HFFc6 (cell line): ENCODE measurements around the gene DLGAP4. TPM values are rescaled to one million over a fixed set of nuclear protein-coding genes. Genes with fewer than 3 reads are reported as not detected.

Experiments
- DNase-seq: peaks from one replicate; pipeline ENCODE4 v3.0.0-alpha.2; 2018
- H3K27ac Mint-ChIP-seq: 2 replicates; pipeline ENCODE4 v1.8.0; 2020; ENCODE audit warnings: mild to moderate bottlenecking, mixed read lengths
- H3K27me3 Mint-ChIP-seq: 2 replicates; pipeline ENCODE4 v1.8.0; 2021; ENCODE audit warnings: mild to moderate bottlenecking, moderate library complexity, mixed read lengths; ENCODE audit not compliant: insufficient read depth
- H3K36me3 Mint-ChIP-seq: 2 replicates; pipeline ENCODE4 v1.8.0; 2021; ENCODE audit warnings: low read depth, mixed read lengths
- H3K4me1 Mint-ChIP-seq: 2 replicates; pipeline ENCODE4 v1.8.0; 2020; ENCODE audit warnings: low read depth, mixed read lengths
- H3K4me3 Mint-ChIP-seq: 2 replicates; pipeline ENCODE4 v1.8.0; 2020; ENCODE audit warnings: mild to moderate bottlenecking, moderate library complexity, mixed read lengths
- H3K9me3 Mint-ChIP-seq: 2 replicates; pipeline ENCODE4 v1.8.0; 2020; ENCODE audit warnings: mild to moderate bottlenecking, mixed read lengths
- total RNA-seq, 6 experiments: library from RNA; stranded (reverse); fragmentation: NEBNext Ultra II Directional; extraction: Animal tissue kit (Norgen Biotek cat#: 25700); gene quantifications; 2 replicates in 1 of 6; 3 replicates in 5 of 6; pipeline ENCODE4 v1.2.3, GENCODE V29; 2021
- TF ChIP-seq, protein P1 (sequence below): fragments of 200-600 bp; sonication (generic); IDR thresholded peaks from 2 replicates; pipeline ENCODE4 v1.5.0; 2021; ENCODE audit warnings: antibody characterized with exemption, mild to moderate bottlenecking

The DLGAP4 gene
- total RNA-seq, 6 experiments from 2014 or later: 118 to 150 (median 140) TPM

DNA sequence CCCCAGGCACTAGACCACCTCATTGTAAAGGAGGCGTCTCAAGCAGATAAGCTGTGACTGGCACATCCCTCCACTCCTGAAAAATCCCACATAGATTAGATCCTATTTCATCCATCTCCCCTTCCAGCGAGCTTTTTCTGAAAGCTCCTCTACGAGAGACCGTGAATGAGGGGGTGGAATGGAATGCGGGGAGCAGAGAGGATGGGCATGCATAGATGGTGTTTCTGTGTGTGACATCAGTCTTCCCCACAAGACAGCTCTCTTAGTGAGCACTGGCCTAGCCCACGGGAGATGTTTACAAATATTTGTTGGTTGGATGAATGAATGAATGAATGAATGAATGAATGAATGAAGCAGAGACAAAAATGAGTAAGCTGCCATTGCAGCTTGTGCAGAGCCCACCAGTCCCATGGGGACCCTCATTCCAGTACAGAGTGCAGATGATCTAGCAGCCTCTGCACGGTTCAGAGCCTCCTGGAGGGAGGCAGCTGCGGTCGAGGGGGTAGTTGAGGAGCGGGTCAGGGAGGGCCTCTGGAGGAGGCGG lies 98.4 kb downstream of the DLGAP4 start:
- Mint-ChIP-seq H3K4me1 (peaks cover 11% of the 10 kb centered on the region), H3K4me3 (no peak overlapping the region), H3K27me3 (peaks cover 22% of the 10 kb centered on the region), H3K27ac (no peak overlapping the region), H3K9me3 (no peaks in the 10 kb centered on the region), H3K36me3 (peaks cover 5% of the 10 kb centered on the region; the same call in 1 of the 2 replicates)
- DNase-seq: no peak
- TF ChIP-seq, protein P1, sequence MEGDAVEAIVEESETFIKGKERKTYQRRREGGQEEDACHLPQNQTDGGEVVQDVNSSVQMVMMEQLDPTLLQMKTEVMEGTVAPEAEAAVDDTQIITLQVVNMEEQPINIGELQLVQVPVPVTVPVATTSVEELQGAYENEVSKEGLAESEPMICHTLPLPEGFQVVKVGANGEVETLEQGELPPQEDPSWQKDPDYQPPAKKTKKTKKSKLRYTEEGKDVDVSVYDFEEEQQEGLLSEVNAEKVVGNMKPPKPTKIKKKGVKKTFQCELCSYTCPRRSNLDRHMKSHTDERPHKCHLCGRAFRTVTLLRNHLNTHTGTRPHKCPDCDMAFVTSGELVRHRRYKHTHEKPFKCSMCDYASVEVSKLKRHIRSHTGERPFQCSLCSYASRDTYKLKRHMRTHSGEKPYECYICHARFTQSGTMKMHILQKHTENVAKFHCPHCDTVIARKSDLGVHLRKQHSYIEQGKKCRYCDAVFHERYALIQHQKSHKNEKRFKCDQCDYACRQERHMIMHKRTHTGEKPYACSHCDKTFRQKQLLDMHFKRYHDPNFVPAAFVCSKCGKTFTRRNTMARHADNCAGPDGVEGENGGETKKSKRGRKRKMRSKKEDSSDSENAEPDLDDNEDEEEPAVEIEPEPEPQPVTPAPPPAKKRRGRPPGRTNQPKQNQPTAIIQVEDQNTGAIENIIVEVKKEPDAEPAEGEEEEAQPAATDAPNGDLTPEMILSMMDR: no peak

DNA sequence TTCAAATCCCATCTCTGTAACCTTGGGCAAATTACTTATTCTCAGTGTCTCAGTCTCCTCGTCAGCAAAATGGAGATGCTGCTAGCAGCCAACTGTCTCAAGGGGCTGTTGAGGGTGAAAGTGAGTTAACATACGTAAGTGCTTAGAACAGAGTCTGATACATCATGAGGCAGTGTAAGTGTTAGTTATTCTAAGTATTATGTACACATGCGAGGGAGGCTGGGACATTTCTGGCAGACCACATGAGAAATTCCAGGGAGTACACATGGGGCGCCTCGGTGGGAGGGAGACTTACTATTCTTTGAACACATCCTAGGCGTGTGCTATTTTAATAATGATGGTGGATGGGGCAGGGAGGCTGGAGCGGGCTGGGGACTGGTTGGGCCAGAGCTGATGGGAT lies 99.1 kb downstream of the DLGAP4 start:
- TF ChIP-seq, protein P1: no peak
- no peak for DNase-seq
- H3K27me3 Mint-ChIP-seq: peaks cover 22% of the 10 kb centered on the region
- peaks cover 11% of the 10 kb centered on the region for H3K4me1 Mint-ChIP-seq
- H3K27ac Mint-ChIP-seq: no peak overlapping the region
- H3K36me3 Mint-ChIP-seq: peaks cover 5% of the 10 kb centered on the region; the same call in 1 of the 2 replicates
- no peak overlapping the region for H3K4me3 Mint-ChIP-seq
- H3K9me3 Mint-ChIP-seq: no peaks in the 10 kb centered on the region

DNA sequence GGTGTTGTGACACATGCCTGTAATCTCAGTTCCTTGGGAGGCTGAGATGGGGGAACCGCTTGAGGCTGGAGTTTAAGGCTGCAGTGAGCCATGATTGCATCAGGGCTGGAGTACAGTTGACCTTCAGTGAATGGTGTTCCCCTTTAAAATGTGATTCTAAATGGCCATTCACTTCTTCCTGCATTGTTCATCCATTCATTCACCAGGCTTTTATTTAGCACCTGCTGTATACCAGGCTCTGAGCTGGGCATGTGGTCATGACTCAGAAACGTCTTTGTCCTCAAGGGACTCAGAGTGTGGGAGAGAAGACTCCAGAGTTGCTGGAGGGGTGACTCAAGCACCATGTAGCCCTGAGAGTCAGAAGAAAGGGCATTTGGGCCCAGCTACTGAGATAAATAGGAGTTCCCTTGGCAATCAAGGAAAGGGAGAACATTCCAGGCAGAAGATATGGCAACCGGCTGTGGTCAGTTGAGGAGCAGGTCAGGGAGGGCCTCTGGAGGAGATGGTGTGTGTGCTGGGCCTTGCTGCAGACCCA lies 101.1 kb downstream of the DLGAP4 start:
- peaks cover 22% of the 10 kb centered on the region for H3K27me3 Mint-ChIP-seq
- peaks cover 11% of the 10 kb centered on the region for H3K4me1 Mint-ChIP-seq
- no peak overlapping the region for H3K27ac Mint-ChIP-seq
- H3K4me3 Mint-ChIP-seq: no peak overlapping the region
- no peaks in the 10 kb centered on the region for H3K9me3 Mint-ChIP-seq
- TF ChIP-seq, protein P1: no peak
- peaks cover 5% of the 10 kb centered on the region; the same call in 1 of the 2 replicates for H3K36me3 Mint-ChIP-seq
- DNase-seq: peak; percentile 17

DNA sequence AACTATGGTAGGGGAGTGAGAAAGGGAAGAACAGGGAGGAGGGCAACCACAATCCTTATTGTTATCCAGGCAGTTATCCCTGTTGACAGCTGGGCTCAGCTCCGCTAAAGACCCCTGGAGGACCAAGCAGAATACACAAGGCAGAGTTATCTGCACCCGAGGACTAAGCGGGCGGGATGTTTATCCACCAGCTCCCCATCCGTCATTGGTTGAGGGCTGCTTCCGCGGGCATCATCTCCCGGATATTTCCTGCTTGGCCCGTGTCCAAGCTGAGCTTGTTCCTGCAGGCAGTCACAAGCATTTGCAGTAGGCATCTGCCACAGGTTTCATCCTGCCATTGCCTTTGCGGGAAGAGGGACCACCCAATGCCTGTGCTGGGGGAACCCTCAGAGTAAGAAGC lies 102.1 kb downstream of the DLGAP4 start:
- H3K9me3 Mint-ChIP-seq: no peaks in the 10 kb centered on the region
- H3K4me1 Mint-ChIP-seq: peaks cover 11% of the 10 kb centered on the region
- H3K36me3 Mint-ChIP-seq: peaks cover 5% of the 10 kb centered on the region; the same call in 1 of the 2 replicates
- no peak overlapping the region for H3K4me3 Mint-ChIP-seq
- DNase-seq: no peak
- TF ChIP-seq, protein P1: no peak
- H3K27ac Mint-ChIP-seq: no peak overlapping the region
- H3K27me3 Mint-ChIP-seq: peaks cover 27% of the 10 kb centered on the region

DNA sequence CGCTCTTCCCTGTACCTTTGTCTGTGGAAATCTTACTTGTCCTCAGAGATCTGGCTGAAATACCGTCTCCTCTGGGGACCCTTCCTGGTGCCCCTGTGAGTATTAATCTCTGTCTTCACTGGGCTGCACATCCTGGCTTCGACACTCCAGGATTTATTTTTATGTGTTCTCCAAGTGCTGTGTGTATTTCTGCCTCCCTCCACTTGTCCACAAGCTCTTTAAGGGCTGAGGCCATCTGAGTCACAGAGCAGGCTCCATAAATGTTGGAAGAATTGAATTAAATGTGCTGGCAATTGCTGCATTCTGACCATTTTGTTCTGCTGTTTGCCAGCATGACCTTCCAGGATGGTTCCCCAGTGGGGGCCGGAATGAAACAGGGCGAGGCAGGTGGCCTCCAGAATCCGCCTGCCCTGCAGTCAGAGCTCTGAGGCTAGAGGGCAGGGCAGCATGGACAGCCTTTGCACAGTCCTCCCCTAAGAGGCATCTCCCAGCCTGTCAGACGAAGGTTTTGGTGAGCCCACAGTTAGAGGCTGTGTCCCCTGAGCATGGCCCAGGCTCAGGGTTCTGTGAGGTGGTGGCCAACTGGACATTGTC lies 105.8 kb downstream of the DLGAP4 start:
- Mint-ChIP-seq H3K4me1 (peaks cover 11% of the 10 kb centered on the region), H3K4me3 (no peak overlapping the region), H3K27ac (no peak overlapping the region), H3K9me3 (no peaks in the 10 kb centered on the region), H3K27me3 (peaks cover 50% of the 10 kb centered on the region), H3K36me3 (peaks cover 5% of the 10 kb centered on the region; the same call in 1 of the 2 replicates)
- no peak for DNase-seq
- TF ChIP-seq, protein P1: no peak
